KMS-11 (cell line): ENCODE results near the gene TROAP.
A peak's percentile ranks its signal among the peaks of the same experiment; 100 is the strongest.

Experiments used
- H2AFZ ChIP-seq: fragments of 200-600 bp; sonication (generic); 2 replicates; pipeline ENCODE4 v1.6.1; 2016; ENCODE audit warnings: antibody characterized with exemption, mixed run types, low read depth
- H3K27ac ChIP-seq: fragments of 200-600 bp; sonication (generic); 2 replicates; pipeline ENCODE4 v1.6.1; 2016; ENCODE audit warnings: mild to moderate bottlenecking, mixed run types
- H3K27me3 ChIP-seq: fragments of 200-600 bp; sonication (generic); 2 replicates; pipeline ENCODE4 v1.6.1; 2017; ENCODE audit warnings: mild to moderate bottlenecking, low read depth, mixed run types, moderate library complexity; ENCODE audit not compliant: insufficient read depth
- H3K36me3 ChIP-seq: fragments of 200-600 bp; sonication (generic); 2 replicates; pipeline ENCODE4 v1.6.1; 2017; ENCODE audit warnings: mild to moderate bottlenecking, mixed run types; ENCODE audit not compliant: insufficient read depth
- H3K4me1 ChIP-seq: fragments of 200-600 bp; sonication (generic); 2 replicates; pipeline ENCODE4 v1.6.1; 2016; ENCODE audit warnings: mild to moderate bottlenecking, low read depth, mixed run types; ENCODE audit not compliant: poor library complexity, severe bottlenecking
- H3K4me2 ChIP-seq: fragments of 200-600 bp; sonication (generic); 2 replicates; pipeline ENCODE4 v1.7.0; 2016; ENCODE audit warnings: mild to moderate bottlenecking, mixed run types
- H3K4me3 ChIP-seq: fragments of 200-600 bp; sonication (generic); IDR thresholded peaks from 2 replicates; pipeline ENCODE4 v1.6.1; 2017; ENCODE audit warnings: low read depth, low read length, mixed read lengths; ENCODE audit not compliant: insufficient read depth
- H3K79me2 ChIP-seq: fragments of 200-600 bp; sonication (generic); 2 replicates; pipeline ENCODE4 v1.6.1; 2016; ENCODE audit warnings: low read depth, mixed run types; ENCODE audit not compliant: insufficient read depth
- H3K9ac ChIP-seq: fragments of 200-600 bp; sonication (generic); 2 replicates; pipeline ENCODE4 v1.6.1; 2016; ENCODE audit warnings: mild to moderate bottlenecking, mixed run types
- H4K20me1 ChIP-seq: fragments of 200-600 bp; sonication (generic); 2 replicates; pipeline ENCODE4 v1.6.1; 2016; ENCODE audit warnings: mild to moderate bottlenecking, mixed run types; ENCODE audit not compliant: insufficient read depth
- CTCF ChIP-seq: fragments of 200-600 bp; sonication (generic); conservative IDR thresholded peaks from 2 replicates; pipeline ENCODE4 v1.6.1; 2017; ENCODE audit warnings: low read depth, mild to moderate bottlenecking, antibody characterized with exemption, low read length, moderate library complexity, mixed read lengths

TROAP gene

GRCh38 chr12:49341777-49342065 is 18.7 kb downstream of the TROAP start:
- peaks cover 28% of the 10 kb centered on the region for H3K4me1 ChIP-seq
- H3K27me3 ChIP-seq = peaks cover 48% of the 10 kb centered on the region
- no peak overlapping the region for H3K9ac ChIP-seq
- no peak for TF ChIP-seq CTCF
- no peak overlapping the region for H3K27ac ChIP-seq
- no peaks in the 10 kb centered on the region for H3K36me3 ChIP-seq
- H4K20me1 ChIP-seq = no peaks in the 10 kb centered on the region
- no peak overlapping the region for H2AFZ ChIP-seq
- peak overlapping the region; percentile 85; the same call in 1 of the 2 replicates for H3K4me2 ChIP-seq
- no peak overlapping the region for H3K4me3 ChIP-seq
- H3K79me2 ChIP-seq = no peaks in the 10 kb centered on the region

GRCh38 chr12:49342066-49342913 is 19.2 kb downstream of the TROAP start:
- Histone ChIP-seq H3K4me1 (peaks cover 34% of the 10 kb centered on the region), H3K36me3 (no peaks in the 10 kb centered on the region), H3K4me2 (peak overlapping the region; percentile 85), H3K27ac (no peak overlapping the region), H2AFZ (peak overlapping the region; percentile 79), H3K27me3 (peaks cover 54% of the 10 kb centered on the region), H4K20me1 (no peaks in the 10 kb centered on the region), H3K9ac (no peak overlapping the region), H3K4me3 (no peak overlapping the region), H3K79me2 (no peaks in the 10 kb centered on the region)
- TF ChIP-seq CTCF = peak; percentile 93

- no peaks in the 10 kb centered on the region for H4K20me1 ChIP-seq
- H3K4me3 ChIP-seq = no peak overlapping the region
- no peaks in the 10 kb centered on the region for H3K36me3 ChIP-seq
- peak overlapping the region; percentile 79; the same call in 1 of the 2 replicates for H2AFZ ChIP-seq
- no peak for TF ChIP-seq CTCF
- peak overlapping the region; percentile 85 for H3K4me2 ChIP-seq
- no peaks in the 10 kb centered on the region for H3K79me2 ChIP-seq
- H3K4me1 ChIP-seq = peaks cover 42% of the 10 kb centered on the region
- peaks cover 56% of the 10 kb centered on the region for H3K27me3 ChIP-seq
- H3K27ac ChIP-seq = no peak overlapping the region
- H3K9ac ChIP-seq = no peak overlapping the region
Observed at GRCh38 chr12:49342914-49343731, 20.1 kb downstream of the TROAP start.

GRCh38 chr12:49344486-49345050 is 21.5 kb downstream of the TROAP start:
- no peaks in the 10 kb centered on the region for H3K79me2 ChIP-seq
- H2AFZ ChIP-seq = no peak overlapping the region
- no peak overlapping the region for H3K4me2 ChIP-seq
- no peaks in the 10 kb centered on the region for H3K36me3 ChIP-seq
- no peak for TF ChIP-seq CTCF
- H4K20me1 ChIP-seq = no peaks in the 10 kb centered on the region
- H3K9ac ChIP-seq = no peak overlapping the region
- H3K27ac ChIP-seq = no peak overlapping the region
- no peak overlapping the region for H3K4me3 ChIP-seq
- H3K4me1 ChIP-seq = peaks cover 43% of the 10 kb centered on the region
- H3K27me3 ChIP-seq = peaks cover 56% of the 10 kb centered on the region
